CD4-positive, alpha-beta T cell (primary cell): ENCODE results near the gene CEP89. TPM values are rescaled to one million over a fixed set of nuclear protein-coding genes. Genes with fewer than 3 reads are reported as not detected.

Experiments
- ATAC-seq: fragments of 200-7000 bp; cut with Tn5 transposase; one replicate; pipeline ENCODE4 v1.10.0; 2022; ENCODE audit warnings: mild to moderate bottlenecking; ENCODE audit not compliant: poor library complexity
- CTCF ChIA-PET: fragments of 350-600 bp; sonication (Branson Sonifier 250); formaldehyde crosslinking; loops from one replicate; lab custom pipeline; 2021; ENCODE audit warnings: antibody characterized with exemption, inconsistent platforms; lab: Charles Lee
- POLR2A ChIA-PET: fragments of 350-600 bp; sonication (Branson Sonifier 250); formaldehyde crosslinking; loops from one replicate; lab custom pipeline; 2021; ENCODE audit warnings: antibody characterized with exemption, inconsistent platforms; lab: Charles Lee
- DNase-seq, 14 experiments: peaks; one replicate each; pipeline ENCODE4 v3.0.0-alpha.2; 2013 to 2020; ENCODE audit warnings: mixed read lengths in 2 of 14
- H3K27ac ChIP-seq, 2 donors: one replicate each; pipeline versions ENCODE4 v1.5.1 to v1.7.0; 2013; ENCODE audit warnings: low read length in 2 of 2, low read depth in 1 of 2, mild to moderate bottlenecking in 1 of 2
- H3K27me3 ChIP-seq, 2 experiments: 1 replicate in 1 of 2; 2 replicates in 1 of 2; pipeline versions ENCODE4 v1.6.1 to v1.7.0; 2013; ENCODE audit warnings: low read length in 2 of 2, control low read depth in 1 of 2, mild to moderate bottlenecking in 1 of 2, moderate library complexity in 1 of 2; ENCODE audit not compliant: insufficient read depth in 2 of 2, control insufficient read depth in 1 of 2
- H3K36me3 ChIP-seq: one replicate; pipeline ENCODE4 v1.6.1; 2013; ENCODE audit warnings: low read length, control low read depth; ENCODE audit not compliant: insufficient read depth
- H3K4me1 ChIP-seq: one replicate; pipeline ENCODE4 v1.6.1; 2013; ENCODE audit warnings: low read length, control low read depth; ENCODE audit not compliant: insufficient read depth
- H3K4me3 ChIP-seq: one replicate; pipeline ENCODE4 v1.5.1; 2013; ENCODE audit warnings: mild to moderate bottlenecking, low read length, moderate library complexity
- H3K9me3 ChIP-seq, 2 experiments: 1 replicate in 1 of 2; 2 replicates in 1 of 2; pipeline versions ENCODE4 v1.6.1 to v1.7.0; 2013; ENCODE audit warnings: low read length in 2 of 2, mild to moderate bottlenecking in 2 of 2, control low read depth in 1 of 2, moderate library complexity in 1 of 2; ENCODE audit not compliant: control insufficient read depth in 1 of 2, insufficient read depth in 1 of 2
- H3K27ac Mint-ChIP-seq: one replicate; pipeline ENCODE4 v1.8.0; 2020; ENCODE audit warnings: mixed read lengths
- H3K27me3 Mint-ChIP-seq: one replicate; pipeline ENCODE4 v1.8.0; 2021; ENCODE audit warnings: mixed read lengths
- H3K36me3 Mint-ChIP-seq: one replicate; pipeline ENCODE4 v1.8.0; 2021; ENCODE audit warnings: low read depth, mixed read lengths
- H3K4me1 Mint-ChIP-seq: one replicate; pipeline ENCODE4 v1.8.0; 2021; ENCODE audit warnings: low read depth, mixed read lengths
- H3K4me3 Mint-ChIP-seq: one replicate; pipeline ENCODE4 v1.8.0; 2020; ENCODE audit warnings: mild to moderate bottlenecking, mixed read lengths
- H3K9me3 Mint-ChIP-seq: one replicate; pipeline ENCODE4 v1.8.0; 2020; ENCODE audit warnings: mixed read lengths
- intact Hi-C, 2 experiments: fragments of 100-400 bp; cut with DNase I in 1 of 2; cut with micrococcal nuclease in 1 of 2; formaldehyde crosslinking; loops; one replicate each; pipeline versions ENCODE4 v1.15.1 to v1.9.0; 2023 to 2025; cut with DNase I, micrococcal nuclease
- total RNA-seq, 174 experiments: library from RNA in 2 of 174; stranded (reverse) in 2 of 174; gene quantifications; one replicate each; pipeline ENCODE4 v1.2.3 and lab custom pipeline; 2021 to 2026
- TF ChIP-seq, protein P1 (sequence below): fragments of 200-600 bp; IDR thresholded peaks from one replicate; pipeline ENCODE4 v1.8.0; 2022; ENCODE audit warnings: antibody characterized with exemption, mild to moderate bottlenecking

The CEP89 gene
- total RNA-seq, 2 experiments from 2014 or later, result 4.0 to 5.1 TPM

DNA sequence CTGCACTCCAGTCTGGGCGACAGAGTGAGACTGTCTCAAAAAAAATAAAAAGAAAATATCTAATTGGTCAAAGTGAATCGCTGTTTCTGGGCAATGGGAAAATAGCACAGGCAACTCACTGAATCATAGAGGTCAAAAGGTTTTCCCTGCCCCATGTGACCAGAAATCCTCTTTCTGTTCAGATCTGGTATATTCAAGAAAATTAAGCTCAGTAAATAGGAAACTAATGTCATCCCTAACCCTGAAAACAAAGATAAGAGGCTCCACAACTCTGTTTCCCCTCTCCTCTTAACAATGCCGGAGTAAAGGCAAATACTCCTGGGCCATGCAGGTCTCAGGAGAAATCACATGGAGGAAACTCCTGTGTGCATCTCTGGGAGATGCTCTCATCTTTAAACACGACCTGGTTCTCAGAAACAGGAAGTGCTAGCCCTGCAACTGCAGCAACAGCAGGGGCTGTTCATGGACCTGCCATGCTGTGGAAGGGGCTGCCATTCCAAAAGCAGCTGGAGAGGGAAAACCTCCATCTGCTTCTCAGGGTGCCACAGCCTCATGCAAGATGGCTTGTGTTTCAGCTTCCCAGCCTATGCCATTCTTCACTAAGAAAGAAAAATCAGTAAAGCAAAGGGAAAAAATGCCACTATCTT is 54.7 kb downstream of the CEP89 start:
- DNase-seq, result no peak
- H3K27me3 ChIP-seq, result no peaks in the 10 kb centered on the region
- H3K4me1 Mint-ChIP-seq, result no peaks in the 10 kb centered on the region
- peaks cover 27% of the 10 kb centered on the region for H3K36me3 Mint-ChIP-seq
- no peak for ATAC-seq
- H3K36me3 ChIP-seq, result peaks cover 8% of the 10 kb centered on the region
- H3K27ac ChIP-seq, result no peak overlapping the region
- H3K4me3 Mint-ChIP-seq, result no peak overlapping the region
- no peaks in the 10 kb centered on the region for H3K4me1 ChIP-seq
- H3K4me3 ChIP-seq, result no peak overlapping the region
- ChIA-PET POLR2A (interaction anchor here (0.9 kb wide), 1 partner anchor 130 kb away, joined by 3 read pairs; no protein-coding TSS in a partner anchor), CTCF (no interaction called here)
- H3K27ac Mint-ChIP-seq, result no peak overlapping the region
- H3K9me3 ChIP-seq, result no peaks in the 10 kb centered on the region
- no peaks in the 10 kb centered on the region for H3K9me3 Mint-ChIP-seq
- intact Hi-C loops, result no loop called here
- TF ChIP-seq, protein P1, sequence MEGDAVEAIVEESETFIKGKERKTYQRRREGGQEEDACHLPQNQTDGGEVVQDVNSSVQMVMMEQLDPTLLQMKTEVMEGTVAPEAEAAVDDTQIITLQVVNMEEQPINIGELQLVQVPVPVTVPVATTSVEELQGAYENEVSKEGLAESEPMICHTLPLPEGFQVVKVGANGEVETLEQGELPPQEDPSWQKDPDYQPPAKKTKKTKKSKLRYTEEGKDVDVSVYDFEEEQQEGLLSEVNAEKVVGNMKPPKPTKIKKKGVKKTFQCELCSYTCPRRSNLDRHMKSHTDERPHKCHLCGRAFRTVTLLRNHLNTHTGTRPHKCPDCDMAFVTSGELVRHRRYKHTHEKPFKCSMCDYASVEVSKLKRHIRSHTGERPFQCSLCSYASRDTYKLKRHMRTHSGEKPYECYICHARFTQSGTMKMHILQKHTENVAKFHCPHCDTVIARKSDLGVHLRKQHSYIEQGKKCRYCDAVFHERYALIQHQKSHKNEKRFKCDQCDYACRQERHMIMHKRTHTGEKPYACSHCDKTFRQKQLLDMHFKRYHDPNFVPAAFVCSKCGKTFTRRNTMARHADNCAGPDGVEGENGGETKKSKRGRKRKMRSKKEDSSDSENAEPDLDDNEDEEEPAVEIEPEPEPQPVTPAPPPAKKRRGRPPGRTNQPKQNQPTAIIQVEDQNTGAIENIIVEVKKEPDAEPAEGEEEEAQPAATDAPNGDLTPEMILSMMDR, result no peak
- H3K27me3 Mint-ChIP-seq, result no peaks in the 10 kb centered on the region

DNA sequence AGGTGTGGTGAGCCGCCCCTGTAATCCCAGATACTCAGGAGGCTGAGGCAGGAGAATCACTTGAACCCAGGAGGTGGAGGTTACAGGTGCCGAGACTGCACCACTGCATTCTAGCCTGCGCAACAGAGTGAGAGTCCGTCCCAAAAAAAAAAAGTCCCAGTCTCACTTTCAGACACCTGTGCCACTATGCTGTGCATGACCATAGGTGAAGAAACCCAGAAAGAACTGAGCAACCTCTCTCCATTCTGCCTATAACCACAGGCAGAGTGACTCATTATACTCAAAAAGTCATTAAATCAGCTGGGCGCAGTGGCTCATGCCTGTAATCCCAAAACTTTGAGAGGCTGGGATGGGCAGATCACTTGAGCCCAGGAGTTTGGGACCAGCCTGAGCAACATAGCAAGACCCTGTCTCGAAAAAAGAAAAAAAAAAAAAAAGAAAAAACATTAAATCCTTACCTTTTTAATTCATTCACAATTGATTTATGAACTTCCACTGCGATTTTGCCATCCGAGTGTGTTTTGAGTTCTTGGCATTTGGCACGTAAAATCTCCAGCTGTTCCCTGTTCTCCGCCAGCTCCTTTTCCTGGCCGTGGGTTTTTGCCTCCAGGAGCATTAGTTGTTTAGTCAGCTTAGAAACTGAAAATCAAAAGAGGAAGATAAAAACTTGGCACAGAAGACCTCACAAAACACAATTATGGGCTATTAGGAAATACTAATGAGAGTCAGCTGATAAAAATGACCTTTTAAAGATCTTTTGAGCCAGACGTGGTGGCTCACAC is 56.7 kb downstream of the CEP89 start:
- H3K4me3 ChIP-seq, result no peak overlapping the region
- TF ChIP-seq, protein P1, result no peak
- no peak overlapping the region for H3K4me3 Mint-ChIP-seq
- no peaks in the 10 kb centered on the region for H3K27me3 ChIP-seq
- peaks cover 40% of the 10 kb centered on the region for H3K36me3 Mint-ChIP-seq
- intact Hi-C loops, result no loop called here
- no peaks in the 10 kb centered on the region for H3K9me3 Mint-ChIP-seq
- ChIA-PET CTCF (interaction anchor here (0.7 kb wide), 1 partner anchor 39 kb away, joined by 3 read pairs; no protein-coding TSS in a partner anchor), POLR2A (no interaction called here)
- no peak overlapping the region for H3K27ac ChIP-seq
- no peak overlapping the region for H3K27ac Mint-ChIP-seq
- no peaks in the 10 kb centered on the region for H3K4me1 Mint-ChIP-seq
- no peaks in the 10 kb centered on the region for H3K4me1 ChIP-seq
- DNase-seq (no peak), ATAC-seq (no peak)
- no peaks in the 10 kb centered on the region for H3K9me3 ChIP-seq
- H3K36me3 ChIP-seq, result peaks cover 6% of the 10 kb centered on the region
- no peaks in the 10 kb centered on the region for H3K27me3 Mint-ChIP-seq

DNA sequence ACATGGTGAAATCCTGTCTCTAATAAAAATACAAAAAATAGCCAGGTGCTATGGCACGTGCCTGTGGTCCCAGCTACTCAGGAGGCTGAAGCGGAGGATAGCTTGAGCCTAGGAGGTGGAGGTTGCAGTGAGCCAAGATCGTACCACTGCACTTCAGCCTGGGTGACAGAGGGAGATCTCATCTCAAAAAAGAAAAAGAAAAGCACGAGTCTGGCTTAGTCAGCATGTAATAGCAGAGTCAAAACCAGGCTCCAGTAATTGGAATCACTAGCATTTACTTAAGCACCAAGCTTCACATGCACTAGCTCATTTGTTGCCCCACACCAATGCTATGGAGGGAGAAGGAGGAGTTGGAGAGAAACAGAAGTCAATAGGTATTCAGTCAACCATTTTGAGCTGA is 60.3 kb downstream of the CEP89 start:
- no peaks in the 10 kb centered on the region for H3K27me3 ChIP-seq
- no peak overlapping the region for H3K4me3 ChIP-seq
- Mint-ChIP-seq H3K9me3 (peaks cover under 1% of the 10 kb centered on the region), H3K27ac (no peak overlapping the region), H3K36me3 (peaks cover 62% of the 10 kb centered on the region), H3K27me3 (no peaks in the 10 kb centered on the region), H3K4me1 (no peaks in the 10 kb centered on the region), H3K4me3 (no peak overlapping the region)
- H3K9me3 ChIP-seq, result peaks cover 0 to 6% of the 10 kb centered on the region in 2 experiments
- H3K27ac ChIP-seq, result no peak overlapping the region
- ATAC-seq, result no peak
- no peak for DNase-seq
- peaks cover 8% of the 10 kb centered on the region for H3K36me3 ChIP-seq
- no peaks in the 10 kb centered on the region for H3K4me1 ChIP-seq
- intact Hi-C loops, result no loop called here
- TF ChIP-seq, protein P1, result no peak
- POLR2A ChIA-PET, result no interaction called here
- CTCF ChIA-PET, result no interaction called here
